Measurements from ENCODE around the gene GFER.

Gene GFER

GRCh38 chr16:1990351-1991134, 6.5 kb downstream of the GFER start:
- no peak for TF ChIP-seq CTCF (IDR thresholded peaks at IDR 0.05)

- TF ChIP-seq CTCF (IDR thresholded peaks at IDR 0.05) = no peak
Measured at GRCh38 chr16:1991135-1991551, 7.2 kb downstream of the GFER start.

- no peak for TF ChIP-seq CTCF (IDR thresholded peaks at IDR 0.05)
Measured at GRCh38 chr16:1991588-1991947, 7.6 kb downstream of the GFER start.

GRCh38 chr16:1991948-1992703, 8.1 kb downstream of the GFER start:
- TF ChIP-seq CTCF (IDR thresholded peaks at IDR 0.05) = no peak

GRCh38 chr16:1992704-1993317, 8.8 kb downstream of the GFER start:
- TF ChIP-seq CTCF (IDR thresholded peaks at IDR 0.05) = no peak

- no peak for TF ChIP-seq CTCF (IDR thresholded peaks at IDR 0.05)
Measured at GRCh38 chr16:1993731-1994131, 9.7 kb downstream of the GFER start.

GRCh38 chr16:1997494-1998359, 13.7 kb downstream of the GFER start:
- TF ChIP-seq CTCF (IDR thresholded peaks at IDR 0.05) = no peak

All from LNCAP (cell line).